HCT116 (cell line): ENCODE measurements around the gene SHISAL2A. TPM values are rescaled to one million over a fixed set of nuclear protein-coding genes. Genes with fewer than 3 reads are reported as not detected.

Experiments
- ATAC-seq: fragments of 200-7000 bp; cut with Tn5 transposase; 2 replicates; pipeline ENCODE4 v1.9.1; 2020; ENCODE audit warnings: mild to moderate bottlenecking, moderate library complexity
- BruUV-seq: library from RNA; stranded (reverse); fragments of 400-500 nt; replicated peaks from 2 replicates; lab custom pipeline; 2021; lab: Mats Ljungman, UMichigan
- CTCF ChIA-PET: fragments of 300-600 bp; sonication (Branson Sonifier 250); formaldehyde crosslinking; loops from one replicate; lab custom pipeline; 2021; ENCODE audit warnings: antibody characterized with exemption; lab: Charles Lee
- POLR2A ChIA-PET: fragments of 300-600, 350-600 bp; sonication (Branson Sonifier 250); formaldehyde crosslinking; loops from one replicate; lab custom pipeline; 2021; ENCODE audit warnings: antibody characterized with exemption; lab: Charles Lee
- RAD21 ChIA-PET, 2 experiments: fragments of 300-600 bp; sonication (Branson Sonifier 250); formaldehyde crosslinking; loops; one replicate each; lab custom pipeline; 2023; ENCODE audit warnings: low total read pairs in 2 of 2; ENCODE audit not compliant: uncharacterized antibody in 2 of 2, unreplicated experiment in 2 of 2, low non-redundant PET in 1 of 2; lab: Charles Lee
- DNase-seq: peaks from one replicate; pipeline ENCODE4 v3.0.0-alpha.2; 2010; ENCODE audit warnings: low read depth, low spot score
- H2AFZ ChIP-seq: fragments of 200-600 bp; shearing (Covaris generic), sonication (generic); 2 replicates; pipeline ENCODE4 v1.6.1; 2017; ENCODE audit warnings: low read depth, mixed run types, mixed read lengths, antibody characterized with exemption, low read length; ENCODE audit not compliant: poor library complexity, severe bottlenecking
- H3K27ac ChIP-seq: 2 replicates; pipeline ENCODE4 v1.5.1; 2012; ENCODE audit warnings: low read depth, low read length
- H3K27me3 ChIP-seq: fragments of 200-600 bp; sonication (generic); 2 replicates; pipeline ENCODE4 v1.6.1; 2016; ENCODE audit warnings: mixed run types, low read length, mixed read lengths; ENCODE audit not compliant: insufficient read depth
- H3K36me3 ChIP-seq, 2 experiments: fragments of 200-500 bp in 1 of 2; fragments of 200-600 bp in 1 of 2; sonication (Bioruptor generic) in 1 of 2; sonication (generic) in 1 of 2; 2 replicates each; pipeline versions ENCODE4 v1.5.1 to v1.6.1; 2014 to 2016; ENCODE audit warnings: low read length in 2 of 2, inconsistent platforms in 1 of 2, mixed read lengths in 1 of 2, mixed run types in 1 of 2; ENCODE audit not compliant: insufficient read depth in 2 of 2, control insufficient read depth in 1 of 2
- H3K4me1 ChIP-seq, 2 experiments: fragments of 200-600 bp in 1 of 2; sonication (generic) in 1 of 2; 2 replicates each; pipeline versions ENCODE4 v1.5.1 to v1.6.1; 2012 to 2017; ENCODE audit warnings: low read length in 2 of 2, inconsistent platforms in 1 of 2, mild to moderate bottlenecking in 1 of 2, mixed read lengths in 1 of 2, mixed run types in 1 of 2, moderate library complexity in 1 of 2; ENCODE audit not compliant: insufficient read depth in 2 of 2, control insufficient read depth in 1 of 2
- H3K4me2 ChIP-seq: fragments of 200-600 bp; sonication (generic); 2 replicates; pipeline ENCODE4 v1.6.1; 2017; ENCODE audit warnings: mixed run types, low read length, mixed read lengths
- H3K4me3 ChIP-seq, 2 experiments: fragments of 200-600 bp in 1 of 2; sonication (generic) in 1 of 2; replicated peaks in 1 of 2; 2 replicates each; pipeline ENCODE4 v1.5.1; 2011 to 2016; ENCODE audit warnings: low read length in 2 of 2, control low read depth in 1 of 2, low read depth in 1 of 2, mild to moderate bottlenecking in 1 of 2, mixed read lengths in 1 of 2, mixed run types in 1 of 2
- H3K79me2 ChIP-seq: fragments of 200-600 bp; sonication (generic); 2 replicates; pipeline ENCODE4 v1.6.1; 2017; ENCODE audit warnings: mild to moderate bottlenecking, mixed run types, low read length, moderate library complexity, mixed read lengths; ENCODE audit not compliant: insufficient read depth
- H3K9ac ChIP-seq: fragments of 200-600 bp; sonication (generic); 2 replicates; pipeline ENCODE4 v1.6.1; 2016; ENCODE audit warnings: low read length, mixed read lengths
- H3K9me2 ChIP-seq: fragments of 200-600 bp; sonication (generic), shearing (Covaris generic); 2 replicates; pipeline ENCODE4 v1.6.1; 2017; ENCODE audit warnings: mixed run types, mild to moderate bottlenecking, moderate library complexity; ENCODE audit not compliant: insufficient read depth
- H3K9me3 ChIP-seq, 2 experiments: fragments of 200-500 bp in 1 of 2; fragments of 200-600 bp in 1 of 2; sonication (Bioruptor generic) in 1 of 2; sonication (generic) in 1 of 2; 2 replicates each; pipeline ENCODE4 v1.6.1; 2014 to 2017; ENCODE audit warnings: low read length in 2 of 2, mixed read lengths in 2 of 2, inconsistent platforms in 1 of 2, low read depth in 1 of 2, mild to moderate bottlenecking in 1 of 2, mixed run types in 1 of 2, moderate library complexity in 1 of 2; ENCODE audit not compliant: control insufficient read depth in 1 of 2, insufficient read depth in 1 of 2
- H4K20me1 ChIP-seq: fragments of 200-600 bp; sonication (generic), shearing (Covaris generic); 2 replicates; pipeline ENCODE4 v1.6.1; 2017; ENCODE audit warnings: mixed run types, mild to moderate bottlenecking, moderate library complexity; ENCODE audit not compliant: insufficient read depth
- ATF3 ChIP-seq: IDR thresholded peaks from 2 replicates; pipeline ENCODE4 v1.6.1; 2012
- JUND ChIP-seq: IDR thresholded peaks from 2 replicates; pipeline ENCODE4 v1.6.1; 2012
- POLR2A ChIP-seq: IDR thresholded peaks from 2 replicates; pipeline ENCODE4 v1.7.0; 2011; ENCODE audit warnings: borderline replicate concordance; ENCODE audit not compliant: insufficient read depth, insufficient read length; ENCODE audit errors: extremely low read depth
- POLR2AphosphoS5 ChIP-seq: IDR thresholded peaks from 2 replicates; pipeline ENCODE4 v1.6.1; 2011; ENCODE audit warnings: mild to moderate bottlenecking, low read depth, low read length, moderate library complexity
- SP1 ChIP-seq: IDR thresholded peaks from 2 replicates; pipeline ENCODE4 v1.6.1; 2012; ENCODE audit warnings: low read depth
- ZFX ChIP-seq: fragments of 450-650 bp; IDR thresholded peaks from 2 replicates; pipeline ENCODE4 v1.6.1; 2017
- ZNF274 ChIP-seq: fragments of 200-500 bp; sonication (Bioruptor generic); IDR thresholded peaks from 2 replicates; pipeline ENCODE4 v1.6.1; 2014; ENCODE audit warnings: mild to moderate bottlenecking, low read depth, low read length, inconsistent platforms
- intact Hi-C: fragments of 100-400 bp; cut with micrococcal nuclease; formaldehyde crosslinking; loops from 2 replicates; pipeline ENCODE4 v1.10.0; 2022
- total RNA-seq: library from RNA; stranded (reverse); gene quantifications from one replicate; pipeline ENCODE4 v1.2.1, GENCODE V29; 2021; ENCODE audit not compliant: unreplicated experiment
- TF ChIP-seq, protein P1 (sequence below): IDR thresholded peaks from 2 replicates; pipeline ENCODE4 v1.6.1; 2012; ENCODE audit warnings: low read depth

The SHISAL2A gene
- total RNA-seq, 1 experiment from 2014 or later = not detected

GRCh38 chr1:52613636-52614373 lies 19.2 kb upstream of the SHISAL2A start:
- Histone ChIP-seq H3K4me2 (no peak overlapping the region), H3K79me2 (no peaks in the 10 kb centered on the region), H3K4me1 (no peaks in the 10 kb centered on the region), H3K27ac (no peak overlapping the region), H3K9me3 (no peaks in the 10 kb centered on the region), H2AFZ (no peak overlapping the region), H3K27me3 (peaks cover 4% of the 10 kb centered on the region; the same call in 1 of the 2 replicates), H4K20me1 (no peaks in the 10 kb centered on the region), H3K36me3 (no peaks in the 10 kb centered on the region)
- ChIA-PET POLR2A (no interaction called here), RAD21 (no interaction called here), CTCF (no interaction called here)
- intact Hi-C loops = no loop called here
- ATAC-seq (no peak), DNase-seq (no peak)
- TF ChIP-seq SP1 = no peak
- no peak for TF ChIP-seq ATF3
- no peak for TF ChIP-seq JUND
- TF ChIP-seq, protein P1, sequence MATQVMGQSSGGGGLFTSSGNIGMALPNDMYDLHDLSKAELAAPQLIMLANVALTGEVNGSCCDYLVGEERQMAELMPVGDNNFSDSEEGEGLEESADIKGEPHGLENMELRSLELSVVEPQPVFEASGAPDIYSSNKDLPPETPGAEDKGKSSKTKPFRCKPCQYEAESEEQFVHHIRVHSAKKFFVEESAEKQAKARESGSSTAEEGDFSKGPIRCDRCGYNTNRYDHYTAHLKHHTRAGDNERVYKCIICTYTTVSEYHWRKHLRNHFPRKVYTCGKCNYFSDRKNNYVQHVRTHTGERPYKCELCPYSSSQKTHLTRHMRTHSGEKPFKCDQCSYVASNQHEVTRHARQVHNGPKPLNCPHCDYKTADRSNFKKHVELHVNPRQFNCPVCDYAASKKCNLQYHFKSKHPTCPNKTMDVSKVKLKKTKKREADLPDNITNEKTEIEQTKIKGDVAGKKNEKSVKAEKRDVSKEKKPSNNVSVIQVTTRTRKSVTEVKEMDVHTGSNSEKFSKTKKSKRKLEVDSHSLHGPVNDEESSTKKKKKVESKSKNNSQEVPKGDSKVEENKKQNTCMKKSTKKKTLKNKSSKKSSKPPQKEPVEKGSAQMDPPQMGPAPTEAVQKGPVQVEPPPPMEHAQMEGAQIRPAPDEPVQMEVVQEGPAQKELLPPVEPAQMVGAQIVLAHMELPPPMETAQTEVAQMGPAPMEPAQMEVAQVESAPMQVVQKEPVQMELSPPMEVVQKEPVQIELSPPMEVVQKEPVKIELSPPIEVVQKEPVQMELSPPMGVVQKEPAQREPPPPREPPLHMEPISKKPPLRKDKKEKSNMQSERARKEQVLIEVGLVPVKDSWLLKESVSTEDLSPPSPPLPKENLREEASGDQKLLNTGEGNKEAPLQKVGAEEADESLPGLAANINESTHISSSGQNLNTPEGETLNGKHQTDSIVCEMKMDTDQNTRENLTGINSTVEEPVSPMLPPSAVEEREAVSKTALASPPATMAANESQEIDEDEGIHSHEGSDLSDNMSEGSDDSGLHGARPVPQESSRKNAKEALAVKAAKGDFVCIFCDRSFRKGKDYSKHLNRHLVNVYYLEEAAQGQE = no peak
- TF ChIP-seq POLR2A = no peak
- TF ChIP-seq ZFX = no peak
- TF ChIP-seq ZNF274 = no peak
- no peak for TF ChIP-seq POLR2AphosphoS5
- TF ChIP-seq, all 23 proteins: peak for 0
- no peak overlapping the region for H3K9ac ChIP-seq
- H3K4me3 ChIP-seq = no peak overlapping the region
- H3K9me2 ChIP-seq = no peaks in the 10 kb centered on the region
- no TSS peak for BruUV-seq
